CD4-positive, alpha-beta T cell treated with Interleukin-4 for 4 hours (primary cell): ENCODE data around the gene OR51A4.
"Not testable (repeated sequence)": the region's sequence is repeated elsewhere in the genome, so short reads cannot be mapped to it uniquely, and the experiment has no call there.

Experiments
- DNase-seq: peaks from one replicate; pipeline ENCODE4 v3.0.0-alpha.2; 2020

OR51A4 gene

GRCh38 chr11:4947505-4947904, at the start of gene OR51A4:
Gene OR51A4, minus strand, starts transcription at chr11:4947605. Its CDS starts 505 bp downstream, at chr11:4947100.
- DNase-seq: no peak

GRCh38 chr11:4994551-4994950, 47.1 kb upstream of the OR51A4 start, which contains the start of gene OR51L1:
Gene OR51L1, plus strand, starts transcription at chr11:4994851. Its CDS starts 4,132 bp downstream, at chr11:4998983.
- no peak for DNase-seq

GRCh38 chr11:4991060-4991459, 43.7 kb upstream of the OR51A4 start:
- DNase-seq: no peak

GRCh38 chr11:4983841-4984240, 36.4 kb upstream of the OR51A4 start:
- no peak for DNase-seq

- DNase-seq: no peak
These were observed 35.3 kb upstream of the OR51A4 start for GRCh38 chr11:4982678-4983077.

GRCh38 chr11:4979036-4979435, 31.6 kb upstream of the OR51A4 start:
- no peak for DNase-seq

GRCh38 chr11:4975436-4975835, 28.0 kb upstream of the OR51A4 start:
- no peak for DNase-seq

GRCh38 chr11:4962816-4963215, 15.4 kb upstream of the OR51A4 start:
- no peak for DNase-seq

- DNase-seq: no peak
These were observed 13.5 kb upstream of the OR51A4 start for GRCh38 chr11:4960877-4961276.

GRCh38 chr11:4957396-4957795, 10.0 kb upstream of the OR51A4 start:
- no peak for DNase-seq

GRCh38 chr11:4955613-4956012, 8.2 kb upstream of the OR51A4 start, which contains the start of gene OR51A2:
Gene OR51A2, minus strand, starts transcription at chr11:4955713. Its CDS starts 0 bp downstream, at chr11:4955713.
- DNase-seq: not testable (repeated sequence)

- DNase-seq: no peak
These were observed 10.7 kb downstream of the OR51A4 start for GRCh38 chr11:4936745-4937144.

GRCh38 chr11:4932751-4933150, 14.7 kb downstream of the OR51A4 start:
- DNase-seq: no peak

GRCh38 chr11:4926608-4927007, 20.8 kb downstream of the OR51A4 start:
- DNase-seq: no peak

- DNase-seq: no peak
These were observed 23.2 kb downstream of the OR51A4 start, which contains the start of gene OR51G1 for GRCh38 chr11:4924239-4924638. Gene OR51G1, minus strand, starts transcription at chr11:4924339. Its CDS starts 0 bp downstream, at chr11:4924339.

- DNase-seq: no peak
These were observed 25.1 kb downstream of the OR51A4 start for GRCh38 chr11:4922304-4922703.

- no peak for DNase-seq
These were observed 25.6 kb downstream of the OR51A4 start for GRCh38 chr11:4921796-4922195.

- DNase-seq: no peak
These were observed 28.2 kb downstream of the OR51A4 start, which contains the start of gene OR51G2 for GRCh38 chr11:4919250-4919649. Gene OR51G2, minus strand, starts transcription at chr11:4919350. Its CDS starts 3,687 bp downstream, at chr11:4915663.

- no peak for DNase-seq
These were observed 30.8 kb downstream of the OR51A4 start for GRCh38 chr11:4916581-4916980.

- no peak for DNase-seq
These were observed 43.9 kb downstream of the OR51A4 start, which contains the start of gene OR51A7 for GRCh38 chr11:4903484-4903883. Gene OR51A7, plus strand, starts transcription at chr11:4903783. Its CDS starts 3,587 bp downstream, at chr11:4907370.
